GM12875 (cell line): ENCODE data around the gene MED26.

Experiments
- H3K4me3 ChIP-seq: one replicate; pipeline ENCODE4 v1.5.1; 2011; ENCODE audit warnings: low read depth, low read length, control low read depth
- CTCF ChIP-seq: IDR thresholded peaks from 2 replicates; pipeline ENCODE4 v1.5.1; 2011; ENCODE audit warnings: low read depth, mild to moderate bottlenecking, control low read depth, inconsistent platforms, low read length, moderate library complexity, borderline replicate concordance; ENCODE audit not compliant: insufficient read depth

MED26 gene

GRCh38 chr19:16572332-16573211 is 55.4 kb downstream of the MED26 start, which contains the start of gene SLC35E1:
TSS of gene SLC35E1 (minus strand) at chr19:16572415. CDS start at chr19:16572364, 51 bp downstream.
- no peak for TF ChIP-seq CTCF
- peak within 1 kb of the TSS; percentile 99 for H3K4me3 ChIP-seq

GRCh38 chr19:16571822-16572331 is 56.1 kb downstream of the MED26 start:
- TF ChIP-seq CTCF, result no peak
- peak overlapping the region; percentile 99 for H3K4me3 ChIP-seq

GRCh38 chr19:16571283-16571682 is 56.7 kb downstream of the MED26 start:
- no peak for TF ChIP-seq CTCF
- H3K4me3 ChIP-seq, result peak overlapping the region; percentile 99

GRCh38 chr19:16569609-16570320 is 58.2 kb downstream of the MED26 start:
- no peak overlapping the region for H3K4me3 ChIP-seq
- no peak for TF ChIP-seq CTCF

GRCh38 chr19:16566702-16567101 is 61.3 kb downstream of the MED26 start:
- no peak for TF ChIP-seq CTCF
- no peak overlapping the region for H3K4me3 ChIP-seq

GRCh38 chr19:16566161-16566560 is 61.8 kb downstream of the MED26 start:
- no peak for TF ChIP-seq CTCF
- no peak overlapping the region for H3K4me3 ChIP-seq

GRCh38 chr19:16564842-16565241 is 63.2 kb downstream of the MED26 start:
- TF ChIP-seq CTCF, result no peak
- H3K4me3 ChIP-seq, result no peak overlapping the region
